Posterior vena cava (tissue), 2 donors: ENCODE data around the gene TICRR. TPM values are rescaled to one million over a fixed set of nuclear protein-coding genes. Genes with fewer than 3 reads are reported as not detected.
"Not testable (repeated sequence)": the region's sequence is repeated elsewhere in the genome, so short reads cannot be mapped to it uniquely, and the experiment has no call there.

ENCODE experiments used
- DNase-seq: peaks from one replicate; pipeline ENCODE4 v3.0.0-alpha.2; 2020; ENCODE audit warnings: low spot score
- intact Hi-C, 2 donors: fragments of 100-400 bp; cut with DNase I; formaldehyde crosslinking; loops; one replicate each; pipeline versions ENCODE4 v1.14.1 to v1.14.2; 2022 to 2023
- total RNA-seq, 2 donors: library from RNA; stranded (reverse); fragmentation: NEBNext Ultra II Directional; extraction: Animal tissue kit (Norgen Biotek cat#: 25700); gene quantifications; one replicate each; pipeline ENCODE4 v1.2.1, GENCODE V29; 2021
- donor health status: DM: yes; HTN: yes; CAD: no.
- donor health status: DM: yes; HTN: yes; CAD: no.

The TICRR gene
- total RNA-seq, 2 donors from 2014 or later, result 0.09 to 0.10 TPM

DNA sequence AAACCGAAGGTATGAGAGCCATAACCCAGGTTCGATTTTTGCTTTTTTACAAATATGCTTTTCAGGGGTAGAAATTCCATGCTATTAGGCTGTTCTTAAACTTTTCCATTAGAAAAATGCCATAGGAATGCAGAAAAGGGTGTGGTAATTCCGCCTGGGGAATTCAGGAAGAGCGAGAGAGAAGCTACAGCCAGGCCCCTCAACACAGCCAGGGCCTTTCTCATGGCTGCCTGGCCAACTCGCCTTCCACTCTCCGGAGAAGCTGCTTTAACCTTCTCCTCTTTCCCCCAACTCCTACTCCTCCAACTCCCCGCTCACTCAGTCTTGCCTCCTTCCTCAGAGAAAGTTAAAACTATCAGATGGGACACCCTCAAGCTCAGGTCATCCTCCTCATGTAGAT lies 9.1 kb upstream of the TICRR start:
- intact Hi-C loops, result no loop called here
- no peak for DNase-seq

DNA sequence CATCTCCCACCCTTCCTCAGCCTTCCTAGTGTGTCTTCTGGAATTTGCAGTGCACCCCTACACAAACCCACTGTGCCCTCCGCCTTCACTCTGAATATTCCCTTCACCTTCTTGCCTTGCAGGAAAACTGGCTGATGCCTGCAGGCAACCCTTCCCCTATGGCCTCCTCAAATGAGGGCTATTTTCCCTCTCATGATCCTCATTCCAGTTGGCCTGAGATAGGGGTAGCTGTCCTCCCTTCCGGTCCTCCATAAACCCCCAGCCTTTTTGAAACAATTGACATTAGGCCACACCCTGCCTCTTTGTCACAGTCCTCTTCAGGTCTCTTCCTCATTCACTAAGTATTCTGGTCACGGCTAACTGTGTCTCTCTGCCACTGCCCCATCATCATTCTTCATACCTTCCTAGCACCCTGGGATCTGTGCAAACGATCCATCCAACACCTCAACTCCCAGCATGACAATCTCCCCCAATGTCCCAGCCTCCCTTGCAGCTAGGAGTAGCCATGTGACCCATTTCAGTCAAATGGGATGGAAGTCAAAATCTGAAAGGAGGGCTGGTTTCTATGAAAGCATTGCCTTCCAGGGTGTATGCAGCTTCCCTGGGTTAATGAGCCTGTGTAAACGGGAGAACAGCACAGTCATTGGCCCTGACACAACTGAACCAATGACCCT lies 8.5 kb upstream of the TICRR start:
- no peak for DNase-seq
- intact Hi-C loops, result no loop called here

DNA sequence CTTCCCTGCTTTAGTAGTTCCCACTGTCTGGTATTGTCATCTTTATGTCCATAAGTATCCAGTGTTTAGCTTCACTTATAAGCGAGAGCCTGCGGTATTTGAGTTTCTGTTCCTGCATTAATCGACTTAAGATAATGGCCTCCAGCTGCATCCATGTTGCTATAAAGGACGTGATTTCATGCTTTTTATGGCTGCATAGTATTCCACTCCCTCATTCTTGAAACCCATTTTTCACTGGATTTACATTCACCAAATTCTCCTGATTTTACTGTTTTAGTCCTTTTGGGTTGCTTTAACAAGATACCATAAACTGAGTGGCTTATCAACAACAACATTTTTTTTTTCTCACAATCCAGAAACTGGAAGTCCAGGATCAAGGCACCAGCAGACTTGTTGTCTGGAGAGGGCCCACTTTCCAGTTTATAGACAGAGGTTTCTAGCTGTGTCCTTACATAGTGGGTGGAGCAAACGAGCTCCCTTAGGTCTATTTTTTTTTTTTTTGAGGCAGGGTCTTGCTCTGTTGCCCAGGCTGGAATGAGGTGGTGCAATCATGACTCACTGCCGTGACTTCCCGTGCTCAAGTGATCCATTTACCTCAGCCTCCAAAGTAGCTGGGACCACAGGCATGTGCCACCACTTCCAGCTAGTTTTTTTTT lies 6.1 kb upstream of the TICRR start:
- intact Hi-C loops, result no loop called here
- no peak for DNase-seq

DNA sequence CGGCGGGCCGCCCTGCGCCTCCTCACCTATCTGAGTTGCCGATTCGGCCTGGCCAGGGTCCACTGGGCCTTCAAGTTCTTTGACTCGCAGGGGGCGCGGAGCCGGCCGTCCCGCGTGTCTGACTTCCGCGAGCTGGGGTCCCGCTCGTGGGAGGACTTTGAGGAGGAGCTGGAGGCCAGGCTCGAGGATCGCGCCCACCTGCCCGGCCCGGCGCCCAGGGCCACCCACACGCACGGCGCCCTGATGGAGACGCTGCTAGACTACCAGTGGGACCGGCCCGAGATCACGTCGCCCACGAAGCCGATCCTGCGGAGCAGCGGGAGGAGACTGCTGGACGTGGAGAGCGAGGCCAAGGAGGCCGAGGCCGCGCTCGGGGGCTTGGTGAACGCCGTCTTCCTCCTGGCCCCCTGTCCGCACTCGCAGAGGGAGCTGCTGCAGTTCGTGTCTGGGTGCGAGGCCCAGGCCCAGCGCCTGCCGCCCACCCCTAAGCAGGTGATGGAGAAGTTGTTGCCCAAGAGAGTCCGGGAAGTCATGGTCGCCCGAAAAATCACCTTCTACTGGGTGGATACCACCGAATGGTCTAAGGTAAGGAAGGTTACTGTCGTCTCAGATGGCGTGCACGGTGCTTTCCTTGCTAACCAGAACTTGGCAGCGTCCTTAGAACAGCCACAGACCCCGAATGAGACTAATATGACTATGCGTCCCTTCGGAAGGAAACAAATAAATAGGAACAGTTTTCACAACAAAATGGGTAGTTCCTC lies 567 bp downstream of the TICRR start:
- DNase-seq, result no peak

DNA sequence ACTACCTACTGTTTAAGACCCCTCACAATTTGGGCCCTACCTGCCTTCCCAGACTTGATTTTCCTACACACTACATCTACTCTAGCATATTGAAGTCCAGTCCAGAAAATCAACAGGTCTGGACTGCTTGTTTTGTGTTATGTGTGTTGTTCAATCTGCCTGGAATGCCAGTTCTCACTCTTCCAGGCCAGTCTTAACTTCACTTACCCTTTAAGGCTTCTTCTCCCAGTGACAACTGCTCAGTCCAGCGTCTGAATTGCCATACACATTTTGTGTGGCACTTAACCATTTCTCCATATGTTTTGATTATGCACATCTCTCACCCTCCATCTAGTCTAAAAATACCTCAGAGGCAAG lies 1.1 kb downstream of the TICRR start:
- DNase-seq, result no peak
- intact Hi-C loops, result no loop called here

More for the DNA sequence above, 567 bp downstream of the TICRR start:
- intact Hi-C loops, result no loop called here

DNA sequence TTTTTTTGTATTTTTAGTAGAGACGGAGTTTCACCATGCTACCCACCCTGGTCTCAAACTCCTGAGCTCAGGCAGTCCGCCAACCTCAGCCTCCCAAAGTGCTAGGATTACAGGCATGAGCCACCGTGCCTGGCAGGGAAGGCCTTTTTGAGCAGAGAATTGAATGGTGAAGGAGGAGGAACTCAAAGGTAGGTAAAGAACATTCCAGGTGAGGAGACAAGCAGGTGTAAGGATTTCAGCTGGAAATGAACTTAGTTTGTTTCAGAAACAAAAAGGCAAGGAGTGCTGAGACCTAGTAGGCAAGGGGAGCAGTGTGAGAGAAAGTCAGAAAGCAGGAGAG lies 2.5 kb downstream of the TICRR start:
- intact Hi-C loops, result no loop called here
- no peak for DNase-seq

DNA sequence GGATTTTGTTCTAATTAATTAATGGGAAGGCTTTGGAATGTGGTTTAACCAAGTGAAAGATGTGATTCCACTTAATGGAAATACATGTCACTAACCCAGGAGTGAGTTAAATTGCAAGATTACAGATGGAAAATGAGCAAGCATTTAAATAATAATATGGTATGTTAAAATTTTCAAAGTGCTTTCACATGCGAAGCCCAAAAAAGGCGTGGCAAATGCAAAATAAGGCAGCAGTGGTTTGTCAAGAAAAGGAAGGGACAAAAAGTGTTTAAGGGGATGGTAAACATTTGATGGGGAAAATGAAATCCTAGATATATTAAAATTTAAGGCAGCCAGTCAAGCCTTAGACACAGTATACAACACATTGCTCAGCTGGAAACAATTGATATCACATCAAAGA lies 2.9 kb downstream of the TICRR start:
- no peak for DNase-seq
- intact Hi-C loops, result no loop called here

DNA sequence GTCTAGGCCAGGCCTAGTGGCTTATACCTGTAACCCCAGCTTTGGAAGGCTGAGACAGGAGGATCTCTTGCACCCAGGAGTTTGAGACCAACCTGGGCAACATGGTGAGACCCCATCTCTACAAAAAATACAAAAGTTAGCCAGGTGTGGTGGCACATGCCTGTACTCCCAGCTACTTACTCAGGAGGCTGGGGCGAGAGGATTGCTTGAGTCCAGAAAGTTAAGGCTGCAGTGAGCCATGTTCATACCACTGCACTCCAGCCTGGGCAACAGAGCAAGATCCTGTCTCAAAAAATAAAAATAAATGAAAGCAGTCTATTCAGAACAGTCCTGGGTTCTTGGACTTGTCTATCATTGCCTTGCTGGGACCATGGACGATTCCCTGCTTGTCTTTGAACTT lies 5.5 kb downstream of the TICRR start:
- intact Hi-C loops, result loop anchor here in 1 of 2 donors (10.0 kb wide), 1 partner anchor 64 kb away; no protein-coding TSS in a partner anchor
- not testable (repeated sequence) for DNase-seq

DNA sequence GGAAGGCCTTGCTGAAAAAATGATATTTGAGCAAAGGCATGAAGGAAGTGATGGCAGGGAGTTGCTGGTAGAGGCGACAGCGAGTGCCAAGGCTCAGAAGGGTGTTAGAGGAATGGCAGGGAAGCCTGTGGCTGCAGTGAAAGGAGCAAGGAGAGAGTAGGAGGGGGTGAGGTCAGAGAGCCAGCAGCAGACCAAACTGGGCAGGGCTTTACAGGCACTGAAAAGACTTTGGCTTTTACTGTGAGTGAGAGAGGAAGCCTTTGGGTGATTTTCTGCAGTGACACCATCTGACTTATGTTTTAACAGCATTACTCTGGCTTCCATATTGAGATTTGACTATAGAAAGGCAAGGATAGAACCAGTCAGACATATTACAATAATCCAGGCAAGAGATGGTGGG lies 11.4 kb downstream of the TICRR start:
- DNase-seq, result no peak
- intact Hi-C loops, result loop anchor here in 1 of 2 donors (10.0 kb wide), 1 partner anchor 58 kb away; no protein-coding TSS in a partner anchor

DNA sequence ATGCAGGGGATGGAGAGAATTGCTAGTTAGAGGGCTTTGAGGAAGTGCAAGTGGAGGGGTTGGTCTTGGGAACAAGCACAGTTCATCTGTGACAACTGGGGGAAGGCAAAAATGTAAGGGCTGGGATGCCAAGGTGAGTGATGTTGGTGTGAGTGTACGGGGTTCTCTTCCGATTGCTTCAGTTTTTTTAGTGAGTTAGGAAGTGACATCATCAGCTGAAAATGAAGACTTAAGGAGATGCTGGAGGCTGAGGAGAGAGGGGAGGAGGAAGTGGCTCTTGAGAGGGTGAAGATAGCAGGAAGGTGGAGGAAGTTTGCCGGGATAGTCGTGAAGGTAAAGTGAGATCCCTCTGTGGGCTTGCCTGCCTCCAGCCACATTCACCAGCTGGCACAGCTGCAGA lies 12.7 kb downstream of the TICRR start:
- intact Hi-C loops, result loop anchor here in 1 of 2 donors (10.0 kb wide), 1 partner anchor 57 kb away; no protein-coding TSS in a partner anchor

DNA sequence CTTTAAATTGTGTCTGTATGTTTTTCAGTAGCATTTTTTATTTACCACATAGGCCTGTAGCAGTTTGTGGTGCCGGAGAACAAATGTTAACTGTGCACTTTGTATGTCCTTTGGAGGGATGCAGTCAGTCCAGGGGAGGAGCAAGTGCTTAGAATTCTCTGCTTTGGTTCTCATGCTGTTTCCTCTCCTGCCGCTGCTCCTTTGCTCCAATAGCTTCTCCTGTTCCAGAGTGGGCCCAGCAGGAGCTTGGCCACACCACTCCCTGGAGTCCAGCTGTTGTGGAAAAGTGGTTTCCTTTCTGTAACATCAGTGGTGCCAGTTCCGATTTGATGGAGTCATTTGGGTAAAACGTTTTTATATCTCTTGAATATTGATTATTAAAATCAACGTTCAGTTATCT lies 16.6 kb downstream of the TICRR start:
- intact Hi-C loops, result no loop called here
- DNase-seq, result no peak

More for the DNA sequence above, 12.7 kb downstream of the TICRR start:
- no peak for DNase-seq

DNA sequence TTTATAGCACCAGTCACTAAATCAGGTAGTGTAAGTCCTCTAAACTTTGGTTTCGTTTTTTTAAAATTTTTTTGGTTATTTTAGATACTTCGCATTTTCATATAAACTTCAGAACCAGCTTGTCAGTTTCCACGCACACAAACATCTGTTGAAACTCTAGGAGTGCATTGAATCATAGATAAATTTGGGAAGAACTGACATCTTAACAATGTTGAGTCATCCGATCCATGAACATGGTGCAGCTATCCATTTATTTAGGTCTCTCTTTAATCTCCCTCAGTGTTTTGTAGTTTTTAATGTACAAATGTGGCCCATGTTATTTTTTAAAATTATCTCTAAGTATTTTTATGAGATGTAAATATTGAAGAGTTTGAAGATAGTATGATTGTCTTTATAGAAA lies 17.7 kb downstream of the TICRR start:
- intact Hi-C loops, result no loop called here
- DNase-seq, result no peak

DNA sequence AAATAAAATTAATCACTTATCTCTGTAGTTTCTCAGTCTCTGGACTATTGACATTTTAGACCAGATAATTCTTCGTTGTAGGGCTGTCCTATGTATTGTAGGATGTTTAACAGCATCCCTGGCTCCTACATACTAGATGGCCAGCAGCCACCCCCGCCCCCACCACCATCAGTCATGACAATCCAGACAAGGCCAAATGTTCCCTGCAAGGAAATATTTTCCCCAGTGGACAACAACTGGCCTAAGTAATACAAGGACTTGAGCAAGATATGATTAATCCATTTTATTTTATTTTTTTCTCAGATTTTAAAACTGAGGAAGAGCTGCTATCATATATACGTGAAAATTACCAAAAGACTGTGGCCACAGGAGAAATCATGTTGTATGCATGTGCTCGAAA lies 23.8 kb downstream of the TICRR start:
- DNase-seq, result no peak
- intact Hi-C loops, result no loop called here

DNA sequence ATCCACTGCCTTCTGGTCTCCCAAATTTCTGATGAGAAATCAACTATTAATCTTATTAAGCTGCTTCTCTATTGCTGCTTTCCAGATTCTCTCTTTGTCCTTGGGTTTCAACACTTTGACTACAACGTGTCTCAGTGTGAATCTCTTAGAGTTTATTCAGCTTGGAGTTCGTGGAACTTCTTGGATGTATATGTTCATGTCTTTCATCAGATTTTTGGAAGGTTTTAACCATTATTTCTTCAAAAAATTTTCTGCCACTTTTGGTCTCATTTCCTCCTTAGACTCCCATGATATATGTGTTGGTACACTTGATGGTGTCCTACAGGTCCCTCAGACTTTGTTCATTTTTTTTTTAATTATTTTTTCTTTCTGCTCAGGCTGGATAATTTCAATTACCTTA lies 36.0 kb downstream of the TICRR start:
- intact Hi-C loops, result loop anchor here in 1 of 2 donors (5.0 kb wide), 2 partner anchors 986 to 1306 kb away; no protein-coding TSS in a partner anchor
- no peak for DNase-seq

DNA sequence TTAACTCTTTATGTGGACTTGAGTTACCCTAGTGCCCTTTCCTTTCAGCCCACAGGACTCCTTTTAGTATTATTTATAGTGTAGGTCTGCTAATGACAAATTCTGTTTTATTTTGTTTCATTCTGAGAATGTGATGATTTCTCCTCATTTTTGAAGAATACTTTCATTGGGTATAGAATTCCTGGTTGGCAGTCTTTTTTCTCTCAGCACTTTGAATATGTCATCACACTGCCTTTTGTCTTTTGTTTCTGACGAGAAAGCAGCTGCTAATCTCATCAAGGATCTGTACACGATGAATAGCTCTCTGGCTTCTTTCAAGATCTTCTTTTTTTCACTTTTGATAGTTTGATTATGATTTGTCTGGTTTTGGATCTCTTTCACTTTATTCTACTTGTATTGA lies 37.8 kb downstream of the TICRR start:
- no peak for DNase-seq
- intact Hi-C loops, result loop anchor here in 1 of 2 donors (5.0 kb wide), 2 partner anchors 984 to 1304 kb away; no protein-coding TSS in a partner anchor

DNA sequence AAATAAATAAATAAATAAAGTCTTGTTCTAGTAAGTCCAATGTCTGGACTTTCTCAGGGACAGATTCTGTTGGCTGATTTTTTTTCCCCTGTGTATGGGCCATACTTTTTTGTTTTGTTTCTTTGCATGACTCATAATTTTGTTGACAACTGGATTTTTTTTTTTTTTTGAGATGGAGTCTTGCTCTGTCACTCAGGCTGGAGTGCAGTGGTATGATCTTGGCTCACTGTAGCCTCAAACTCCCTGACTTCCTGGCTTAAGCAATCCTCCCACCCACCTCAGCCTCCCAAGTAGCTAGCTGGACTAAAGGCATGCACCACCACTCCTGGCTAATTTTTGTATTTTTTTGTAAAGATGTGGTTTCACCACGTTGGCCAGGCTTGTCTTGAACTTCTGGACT lies 38.9 kb downstream of the TICRR start:
- intact Hi-C loops, result loop anchor here in 1 of 2 donors (5.0 kb wide), 2 partner anchors 983 to 1303 kb away; no protein-coding TSS in a partner anchor
- DNase-seq, result no peak

DNA sequence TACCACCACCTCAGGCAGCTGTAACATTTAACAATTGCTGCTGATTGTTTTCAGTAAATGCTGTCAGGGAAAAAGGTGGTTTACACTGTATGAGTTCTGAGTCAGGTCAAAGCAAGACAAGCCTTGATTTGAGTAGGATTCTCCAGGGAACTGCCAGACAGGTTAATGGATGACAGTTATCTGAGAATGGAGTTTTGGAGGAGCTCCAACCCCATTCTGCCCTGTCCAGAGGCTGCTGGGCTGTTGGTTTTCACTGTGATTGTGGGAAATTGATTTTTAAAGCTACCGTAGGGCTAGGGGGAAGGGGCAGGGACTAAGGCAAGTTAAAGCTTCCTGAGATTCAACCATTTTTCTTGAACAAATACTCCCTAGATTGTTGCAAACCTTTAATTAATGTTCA lies 39.9 kb downstream of the TICRR start:
- intact Hi-C loops, result no loop called here
- DNase-seq, result no peak

DNA sequence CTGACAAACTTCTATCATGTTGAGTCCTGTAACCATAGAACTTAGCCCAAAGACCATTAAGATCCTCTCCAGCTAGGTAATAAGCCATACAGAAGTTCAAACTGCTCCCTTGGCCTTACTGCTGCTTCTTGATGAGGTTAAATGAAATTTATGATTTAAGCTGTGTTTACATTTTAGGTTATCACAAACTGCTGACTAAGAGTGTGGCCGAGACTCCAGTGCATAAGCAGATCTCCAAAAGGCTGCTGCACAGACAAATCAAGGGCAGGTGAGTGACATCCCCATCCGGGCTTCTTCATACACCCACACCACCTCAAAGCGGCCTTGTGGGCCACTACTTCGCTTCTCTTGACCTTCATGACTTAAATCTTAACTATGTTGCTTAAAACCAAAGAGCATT lies 41.0 kb downstream of the TICRR start:
- intact Hi-C loops, result no loop called here
- no peak for DNase-seq

DNA sequence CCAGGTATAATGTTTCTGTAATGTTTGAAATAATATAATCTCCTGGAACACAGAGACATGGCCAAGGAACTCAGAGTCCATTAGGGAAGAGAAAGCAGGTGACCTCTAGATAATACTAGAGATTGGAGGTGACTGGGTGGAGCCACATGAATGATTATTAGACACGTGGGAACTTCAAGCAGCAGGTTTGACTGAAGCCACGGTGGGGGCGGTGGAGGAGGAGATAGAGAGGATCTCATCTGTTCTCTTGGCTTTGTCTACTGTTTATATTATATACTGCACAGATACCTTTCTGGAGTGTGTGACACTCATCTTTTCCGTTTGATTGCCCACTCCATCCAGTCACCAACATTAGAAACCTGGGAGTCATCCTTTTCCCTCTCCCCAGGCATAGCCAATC lies 46.3 kb downstream of the TICRR start:
- intact Hi-C loops, result no loop called here
- DNase-seq, result no peak

DNA sequence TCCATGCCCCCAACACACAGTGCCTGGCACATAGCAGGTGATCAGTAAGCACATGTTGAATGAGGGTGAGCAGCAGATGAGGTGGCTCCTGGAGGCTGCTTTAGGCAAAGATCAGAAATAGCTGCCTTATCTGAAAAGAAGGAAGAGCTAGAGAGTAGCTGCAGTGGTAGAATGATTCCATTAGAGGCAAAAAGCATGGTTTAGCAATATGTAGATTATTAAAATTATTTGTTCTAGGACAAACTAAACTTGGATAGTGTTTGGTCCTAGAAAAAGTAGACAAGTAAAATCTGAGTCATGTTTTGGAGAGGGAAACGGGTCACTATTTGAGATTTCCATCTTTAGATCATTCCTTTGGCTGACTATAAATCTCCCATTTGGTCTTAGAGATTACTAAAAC lies 47.9 kb downstream of the TICRR start:
- intact Hi-C loops, result no loop called here
- no peak for DNase-seq
